Kidney glomerular epithelial cell (primary cell): ENCODE data around the gene ERC2.
"Not testable (repeated sequence)": the region's sequence is repeated elsewhere in the genome, so short reads cannot be mapped to it uniquely, and the experiment has no call there.

Experiments
- DNase-seq: peaks from one replicate; lab custom pipeline; 2025; lab: John Stamatoyannopoulos, UW

The ERC2 gene

DNA sequence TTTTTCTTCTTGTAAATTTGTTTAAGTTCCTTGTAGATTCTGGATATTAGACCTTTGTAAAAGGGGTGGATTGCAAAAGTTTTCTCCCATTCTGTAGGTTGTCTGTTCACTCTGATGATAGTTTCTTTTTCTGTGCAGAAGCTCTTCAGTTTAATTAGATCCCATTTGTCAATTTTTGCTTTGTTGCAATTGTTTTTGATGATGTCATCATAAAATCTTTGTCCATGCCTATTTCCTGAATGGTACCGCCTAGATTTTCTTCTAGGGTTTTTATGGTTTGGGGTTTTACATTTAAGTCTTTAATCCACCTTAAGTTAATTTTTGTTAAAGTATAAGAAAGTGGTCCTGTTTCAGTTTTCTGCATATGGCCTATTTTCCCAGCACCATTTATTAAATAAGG lies 401.9 kb downstream of the ERC2 start:
- not testable (repeated sequence) for DNase-seq

- DNase-seq, result no peak
These were observed 403.6 kb downstream of the ERC2 start for GRCh38 chr3:56064684-56065083.

DNA sequence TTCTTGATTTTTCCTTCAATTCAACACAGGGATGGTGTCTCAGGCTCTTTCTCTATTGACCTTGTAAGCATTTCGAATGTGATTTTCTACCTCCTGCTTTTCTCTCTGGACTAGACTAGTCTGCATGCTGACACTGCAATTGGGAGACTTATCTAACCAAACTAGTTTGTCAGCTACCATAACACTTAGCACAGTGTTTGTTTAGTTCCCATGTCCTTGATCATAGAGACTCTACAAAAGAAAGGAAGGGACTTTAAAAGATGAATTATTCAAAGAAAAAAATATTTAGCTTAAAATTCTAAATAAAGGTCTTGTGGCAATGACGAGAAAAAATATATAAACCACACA lies 407.0 kb downstream of the ERC2 start:
- no peak for DNase-seq

DNA sequence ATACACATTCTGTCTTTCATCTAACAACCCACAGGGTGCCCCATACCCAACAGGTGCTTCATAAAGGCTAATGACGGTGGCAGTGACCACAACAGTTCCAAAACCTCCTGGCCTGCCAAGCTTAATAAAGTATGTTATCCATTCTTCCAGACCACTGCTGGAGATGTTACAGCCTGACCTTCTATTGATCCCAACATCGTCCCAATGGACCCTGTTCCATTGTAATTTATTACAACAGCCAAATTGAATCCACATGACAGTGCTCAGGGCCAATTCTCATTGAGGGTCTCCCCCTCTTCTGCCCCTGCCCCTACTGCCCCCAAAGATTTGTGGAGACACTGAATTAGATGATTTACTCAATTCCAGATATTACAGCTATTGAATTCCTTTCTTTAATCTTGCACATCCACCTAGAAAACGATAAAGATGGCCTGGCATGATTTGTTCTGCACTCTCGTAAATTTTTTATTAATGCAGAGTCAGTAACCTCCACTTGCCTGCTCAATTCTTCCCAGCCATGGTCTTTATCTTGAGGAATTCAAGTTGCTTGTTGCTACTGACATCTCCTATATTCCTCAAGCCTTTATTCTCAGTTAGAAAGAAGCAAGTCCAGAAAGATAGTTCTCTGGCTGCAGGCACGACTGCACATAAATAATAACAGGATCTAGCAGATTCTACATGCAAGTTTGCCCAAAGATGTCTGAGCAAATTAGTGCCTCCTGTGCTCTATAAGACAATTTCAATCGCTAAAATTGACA lies 407.6 kb downstream of the ERC2 start:
- DNase-seq, result no peak

DNA sequence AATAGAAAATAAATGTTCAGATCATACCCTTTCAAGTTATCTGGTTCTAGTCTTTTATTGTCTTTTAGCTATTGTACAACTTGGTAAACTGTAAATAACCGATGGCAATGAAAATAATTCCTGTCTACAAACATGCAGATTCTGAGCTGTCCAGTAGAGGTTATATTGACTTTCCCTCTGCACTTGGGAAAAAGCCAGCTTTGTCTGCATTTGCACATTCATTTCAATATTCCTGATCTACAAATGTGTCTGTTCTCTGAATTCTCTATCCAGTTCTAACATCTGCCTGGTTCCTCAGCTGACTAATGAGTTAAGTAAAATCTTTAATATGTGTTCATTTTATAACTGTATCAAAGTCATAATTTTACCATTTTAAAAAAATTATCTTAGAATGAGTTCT lies 408.5 kb downstream of the ERC2 start:
- no peak for DNase-seq

GRCh38 chr3:56055951-56056350 lies 412.3 kb downstream of the ERC2 start:
- no peak for DNase-seq

DNA sequence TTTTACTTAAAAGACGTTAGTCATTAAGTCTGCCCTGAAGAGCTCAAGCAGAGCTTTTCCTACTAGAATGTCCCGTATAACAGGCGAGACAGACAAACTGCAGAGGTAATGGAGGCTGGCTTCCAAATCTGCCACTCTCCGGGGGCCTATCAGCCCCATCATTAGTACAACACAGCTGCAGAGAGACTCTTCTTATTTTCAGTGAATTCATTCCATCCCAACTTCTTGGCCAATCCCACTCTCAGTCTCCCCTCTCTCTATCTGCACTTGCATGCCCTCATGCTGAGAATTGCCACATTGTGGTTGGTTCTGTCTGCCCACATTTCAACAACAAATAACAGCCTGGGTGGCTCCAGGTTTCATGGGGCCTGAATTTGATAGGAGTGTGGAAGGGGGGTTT lies 412.7 kb downstream of the ERC2 start:
- DNase-seq, result no peak

GRCh38 chr3:56054844-56055243 lies 413.4 kb downstream of the ERC2 start:
- no peak for DNase-seq

- peak; percentile 1 for DNase-seq
These were observed 414.5 kb downstream of the ERC2 start for GRCh38 chr3:56053727-56054126.

- no peak for DNase-seq
These were observed 416.1 kb downstream of the ERC2 start for GRCh38 chr3:56052188-56052587.

DNA sequence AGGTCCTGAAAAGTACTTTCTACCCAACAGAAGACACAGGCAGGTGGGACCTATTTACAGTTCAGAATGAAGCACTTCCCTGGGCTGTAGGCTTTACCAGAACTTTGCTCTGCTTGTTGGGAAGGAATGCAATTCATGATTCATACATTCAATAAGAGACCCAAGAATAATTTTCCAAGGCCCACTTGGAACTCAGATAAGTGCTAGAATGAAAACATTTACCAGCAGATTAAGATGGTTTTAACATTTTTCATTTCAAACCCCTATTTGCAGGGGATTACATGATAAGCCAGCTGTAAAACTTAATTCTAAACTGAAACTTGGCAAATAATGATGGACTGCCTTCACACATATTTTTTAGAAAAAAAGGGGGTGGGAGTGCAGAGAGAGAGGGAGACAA lies 417.2 kb downstream of the ERC2 start:
- no peak for DNase-seq

DNA sequence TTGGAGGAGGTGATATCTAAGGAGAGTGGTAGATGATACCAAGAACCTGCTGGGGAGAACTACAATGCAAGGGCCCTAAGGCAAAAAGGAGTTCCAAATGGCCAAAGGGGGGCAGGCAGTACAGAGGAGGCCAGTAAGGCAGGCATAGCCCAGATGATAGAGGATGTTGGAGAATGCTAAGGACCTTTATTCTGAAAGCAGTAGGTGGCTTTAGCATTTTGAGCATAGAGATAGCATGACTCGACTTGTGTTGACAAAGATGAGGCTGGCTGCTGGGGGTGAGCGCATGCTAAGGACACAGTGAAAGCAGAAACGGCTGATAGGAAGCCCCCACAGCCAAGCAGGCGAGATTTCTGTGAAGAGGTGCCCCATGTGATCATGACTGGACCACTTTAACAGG lies 419.3 kb downstream of the ERC2 start:
- DNase-seq, result no peak

- DNase-seq, result no peak
These were observed 419.9 kb downstream of the ERC2 start for GRCh38 chr3:56048331-56048730.

- peak; percentile 51 for DNase-seq
These were observed 425.8 kb downstream of the ERC2 start for GRCh38 chr3:56042326-56042951.

- no peak for DNase-seq
These were observed 442.9 kb downstream of the ERC2 start for GRCh38 chr3:56025326-56025725.

- DNase-seq, result no peak
These were observed 444.7 kb downstream of the ERC2 start for GRCh38 chr3:56023546-56023945.

DNA sequence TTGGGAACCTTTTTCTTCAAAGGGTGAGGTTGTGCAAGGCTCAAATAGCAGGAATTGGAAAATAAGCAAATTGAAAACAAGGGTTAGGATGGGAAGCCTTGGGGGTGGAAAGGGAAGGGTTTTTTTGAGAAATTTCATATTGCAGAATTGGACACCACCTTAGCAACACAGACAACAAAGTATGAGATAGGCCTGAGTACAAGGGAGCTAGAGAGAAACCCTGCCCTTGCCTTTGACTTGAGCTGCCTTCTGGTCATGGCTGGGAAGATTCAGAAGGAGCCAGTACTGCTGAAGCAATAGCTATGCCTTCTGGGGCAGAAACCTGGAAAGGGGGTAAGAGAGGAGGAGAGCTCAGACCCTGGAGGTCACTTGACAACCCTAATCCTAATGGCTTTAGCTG lies 445.6 kb downstream of the ERC2 start:
- no peak for DNase-seq

GRCh38 chr3:56019490-56020146 lies 448.6 kb downstream of the ERC2 start:
- no peak for DNase-seq

- not testable (repeated sequence) for DNase-seq
These were observed 452.9 kb downstream of the ERC2 start for GRCh38 chr3:56015374-56015773.

GRCh38 chr3:56012721-56013120 lies 455.5 kb downstream of the ERC2 start:
- DNase-seq, result peak; percentile 73

DNA sequence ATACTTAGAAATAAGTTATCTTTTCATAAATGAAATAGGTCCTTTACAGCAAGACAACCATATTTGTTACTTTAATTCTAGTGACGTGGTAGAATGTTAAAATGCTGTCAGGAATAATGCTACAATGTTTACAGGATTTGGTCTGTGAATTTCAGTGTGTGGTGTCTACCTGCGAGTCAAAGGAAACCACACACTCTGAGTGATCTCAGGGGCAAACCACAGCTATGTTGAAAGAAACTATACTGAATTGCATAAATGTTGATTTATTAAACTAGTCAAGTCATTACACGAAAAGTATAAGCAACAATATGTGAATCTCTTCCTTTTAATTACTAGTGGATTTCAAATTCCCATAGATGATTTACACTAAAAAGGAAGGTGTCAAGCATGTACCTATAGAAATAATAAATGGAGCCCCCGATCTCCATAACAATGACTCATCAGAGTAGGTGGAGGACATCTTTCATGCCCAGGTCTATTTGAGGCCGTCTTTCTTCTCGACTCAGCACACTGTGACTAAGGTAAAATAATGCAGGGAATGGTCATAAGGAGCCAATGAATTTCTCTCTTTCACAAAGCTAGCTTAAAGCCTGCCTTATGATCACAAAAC lies 463.0 kb downstream of the ERC2 start:
- peak; percentile 70 for DNase-seq

DNA sequence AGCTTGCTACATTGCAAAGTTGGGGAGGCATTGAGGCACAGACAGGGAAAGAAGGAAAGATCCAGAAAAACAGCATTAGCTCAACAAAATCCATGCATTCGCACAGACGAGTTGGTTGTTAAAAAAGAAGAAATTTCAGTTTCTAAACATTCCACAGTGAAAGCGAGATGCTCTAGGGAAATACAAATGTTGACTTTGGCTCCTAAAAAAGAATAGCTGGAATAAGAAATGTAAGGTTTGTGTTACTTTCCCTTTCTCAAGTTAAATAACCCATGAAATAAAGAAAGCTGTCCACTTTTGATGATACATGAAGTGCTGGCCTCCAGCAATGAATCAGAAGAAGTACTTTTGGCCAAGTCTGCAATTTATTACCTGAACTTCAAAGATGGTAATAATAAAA lies 465.1 kb downstream of the ERC2 start:
- DNase-seq, result peak; percentile 5

GRCh38 chr3:56001991-56002390 lies 466.3 kb downstream of the ERC2 start:
- DNase-seq, result no peak
